CD1c-positive myeloid dendritic cell (primary cell): ENCODE measurements around the gene BCL11A.
A peak's percentile ranks its signal among the peaks of the same experiment; 100 is the strongest.

Source experiments
- DNase-seq: peaks from one replicate; pipeline ENCODE4 v3.0.0-alpha.2; 2016; ENCODE audit errors: extremely low spot score

BCL11A gene

GRCh38 chr2:60486067-60486466, 67.4 kb downstream of the BCL11A start:
- no peak for DNase-seq

- DNase-seq = no peak
These were observed 67.9 kb downstream of the BCL11A start for GRCh38 chr2:60485550-60485949.

GRCh38 chr2:60485055-60485454, 68.4 kb downstream of the BCL11A start:
- DNase-seq = no peak

- DNase-seq = peak; percentile 76
These were observed 69.3 kb downstream of the BCL11A start for GRCh38 chr2:60484133-60484645.

- DNase-seq = no peak
These were observed 70.1 kb downstream of the BCL11A start for GRCh38 chr2:60483401-60483800.

GRCh38 chr2:60482222-60482621, 71.2 kb downstream of the BCL11A start:
- DNase-seq = peak; percentile 28

GRCh38 chr2:60481257-60481656, 72.2 kb downstream of the BCL11A start:
- no peak for DNase-seq

GRCh38 chr2:60480089-60480773, 73.2 kb downstream of the BCL11A start:
- DNase-seq = no peak

GRCh38 chr2:60479226-60480088, 74.0 kb downstream of the BCL11A start:
- DNase-seq = no peak

GRCh38 chr2:60478660-60479059, 74.8 kb downstream of the BCL11A start:
- no peak for DNase-seq

- no peak for DNase-seq
These were observed 77.1 kb downstream of the BCL11A start for GRCh38 chr2:60476206-60476954.

GRCh38 chr2:60475123-60475830, 78.2 kb downstream of the BCL11A start:
- DNase-seq = no peak

GRCh38 chr2:60474301-60474700, 79.2 kb downstream of the BCL11A start:
- DNase-seq = no peak

GRCh38 chr2:60473546-60473945, 79.9 kb downstream of the BCL11A start:
- no peak for DNase-seq

GRCh38 chr2:60472663-60473289, 80.7 kb downstream of the BCL11A start:
- DNase-seq = no peak

GRCh38 chr2:60472041-60472440, 81.4 kb downstream of the BCL11A start:
- DNase-seq = peak; percentile 43

- DNase-seq = no peak
These were observed 83.1 kb downstream of the BCL11A start for GRCh38 chr2:60470340-60470739.

GRCh38 chr2:60469536-60470317, 83.7 kb downstream of the BCL11A start:
- DNase-seq = no peak

GRCh38 chr2:60468382-60469085, 84.9 kb downstream of the BCL11A start:
- no peak for DNase-seq
